HG02981 (cell line): ENCODE results near the gene MACROD1.
A peak's percentile ranks its signal among the peaks of the same experiment; 100 is the strongest.

Experiments
- ATAC-seq: cut with Tn5 transposase; IDR thresholded peaks from one replicate; pipeline ENCODE4 v1.9.1; 2021; ENCODE audit warnings: mild to moderate bottlenecking, moderate library complexity; ENCODE audit not compliant: unreplicated experiment

The MACROD1 gene

GRCh38 chr11:64165842-64166635, at the start of gene MACROD1:
Gene MACROD1 (minus strand): TSS chr11:64166113. CDS start chr11:64165994, 119 bp downstream.
- ATAC-seq: peak; percentile 73

GRCh38 chr11:64211181-64211872, 45.4 kb upstream of the MACROD1 start:
- no peak for ATAC-seq

- ATAC-seq: no peak
Measured at GRCh38 chr11:64210301-64211020, 44.5 kb upstream of the MACROD1 start.

- no peak for ATAC-seq
Measured at GRCh38 chr11:64209563-64209843, 43.6 kb upstream of the MACROD1 start.

GRCh38 chr11:64208796-64209562, 43.1 kb upstream of the MACROD1 start:
- no peak for ATAC-seq

- no peak for ATAC-seq
Measured at GRCh38 chr11:64208086-64208795, 42.3 kb upstream of the MACROD1 start.

- peak; percentile 52 for ATAC-seq
Measured at GRCh38 chr11:64207256-64208085, 41.6 kb upstream of the MACROD1 start.

- no peak for ATAC-seq
Measured at GRCh38 chr11:64206457-64207255, 40.7 kb upstream of the MACROD1 start, which contains the start of gene FERMT3. Gene FERMT3 (plus strand): TSS chr11:64206721. CDS start chr11:64207365, 644 bp downstream.

GRCh38 chr11:64204464-64204989, 38.6 kb upstream of the MACROD1 start:
- no peak for ATAC-seq

GRCh38 chr11:64204080-64204440, 38.1 kb upstream of the MACROD1 start:
- no peak for ATAC-seq

GRCh38 chr11:64203421-64204079, 37.6 kb upstream of the MACROD1 start:
- ATAC-seq: no peak

GRCh38 chr11:64202992-64203391, 37.1 kb upstream of the MACROD1 start:
- no peak for ATAC-seq

- no peak for ATAC-seq
Measured at GRCh38 chr11:64201543-64201942, 35.6 kb upstream of the MACROD1 start.

- ATAC-seq: no peak
Measured at GRCh38 chr11:64198511-64198910, 32.6 kb upstream of the MACROD1 start.

GRCh38 chr11:64196626-64197025, 30.7 kb upstream of the MACROD1 start:
- no peak for ATAC-seq

GRCh38 chr11:64192434-64192833, 26.5 kb upstream of the MACROD1 start:
- no peak for ATAC-seq

- ATAC-seq: no peak
Measured at GRCh38 chr11:64186492-64187165, 20.7 kb upstream of the MACROD1 start.
